Raji (cell line): Measurements from ENCODE around the gene KIF26B.

Experiments
- POLR2A ChIP-seq: IDR thresholded peaks from 2 replicates; pipeline ENCODE4 v1.6.1; 2011; ENCODE audit warnings: low read depth, low read length, control low read depth; ENCODE audit not compliant: insufficient read depth

Gene KIF26B

GRCh38 chr1:245431706-245432105 lies 276.9 kb downstream of the KIF26B start:
- TF ChIP-seq POLR2A: no peak

DNA sequence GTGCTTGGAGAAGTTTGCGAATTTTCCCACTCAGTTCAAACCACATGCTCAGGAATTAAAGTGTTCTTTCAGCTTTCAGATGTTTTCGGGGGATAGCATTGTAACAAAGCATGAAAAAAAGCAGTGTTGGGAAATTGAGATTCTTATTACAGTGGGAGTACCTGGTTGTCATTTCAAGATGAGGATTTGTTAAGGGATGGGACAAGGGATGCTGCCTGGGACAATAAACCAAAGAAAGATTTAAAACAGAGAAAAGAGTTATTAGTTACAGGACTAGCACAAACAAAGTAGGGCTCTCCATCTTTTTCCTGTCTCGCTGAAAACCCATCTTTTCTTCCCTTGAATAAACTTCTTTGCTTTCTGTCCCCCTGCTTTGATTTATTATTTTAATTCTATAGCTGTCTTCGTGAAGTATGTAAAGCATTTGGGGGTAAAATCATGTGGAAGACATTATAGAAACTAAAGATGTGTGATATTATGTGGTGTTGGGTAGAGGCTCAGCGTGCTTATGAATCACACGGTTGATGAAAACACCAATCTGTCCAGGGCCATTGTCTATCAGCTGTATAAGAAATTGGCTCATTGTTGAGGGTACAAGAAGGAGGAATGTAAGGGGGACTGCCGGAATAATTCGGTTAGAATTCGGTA lies 277.6 kb downstream of the KIF26B start:
- TF ChIP-seq POLR2A: no peak

GRCh38 chr1:245433561-245433960 lies 278.8 kb downstream of the KIF26B start:
- no peak for TF ChIP-seq POLR2A

- no peak for TF ChIP-seq POLR2A
Observed at GRCh38 chr1:245434280-245434679, 279.5 kb downstream of the KIF26B start.

- no peak for TF ChIP-seq POLR2A
Observed at GRCh38 chr1:245436407-245436806, 281.6 kb downstream of the KIF26B start.

DNA sequence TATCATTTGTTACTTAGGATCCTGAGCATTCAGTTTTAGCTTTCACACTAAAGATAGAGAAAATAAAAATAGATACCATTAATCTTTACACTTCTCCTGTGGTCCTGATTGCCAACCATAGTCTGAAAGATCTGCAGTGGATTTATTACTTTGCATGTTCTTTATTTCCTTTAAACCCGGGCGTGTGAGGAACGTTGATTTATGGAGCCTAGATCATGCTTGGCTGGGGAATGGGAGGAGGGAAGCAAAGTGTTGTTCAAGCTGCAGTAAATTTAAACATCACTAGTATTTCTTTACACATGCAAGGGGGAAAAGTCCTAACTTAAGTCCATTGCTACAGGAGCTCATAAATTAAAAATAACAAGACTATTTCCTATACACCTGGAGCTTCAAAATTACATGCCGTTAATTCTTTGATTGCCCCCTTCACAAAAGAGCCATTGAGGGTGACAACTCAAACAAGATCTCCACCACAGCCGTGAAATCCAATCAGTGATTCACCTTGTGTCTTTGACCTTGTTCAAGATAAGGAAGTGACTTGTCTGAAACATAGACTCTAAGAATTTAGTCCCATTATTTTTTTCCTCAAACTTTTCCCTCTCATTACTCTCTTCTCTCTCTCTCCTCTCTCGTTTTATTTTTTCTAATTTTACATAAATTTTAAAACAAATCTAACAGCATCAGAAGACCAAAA lies 282.7 kb downstream of the KIF26B start:
- no peak for TF ChIP-seq POLR2A

DNA sequence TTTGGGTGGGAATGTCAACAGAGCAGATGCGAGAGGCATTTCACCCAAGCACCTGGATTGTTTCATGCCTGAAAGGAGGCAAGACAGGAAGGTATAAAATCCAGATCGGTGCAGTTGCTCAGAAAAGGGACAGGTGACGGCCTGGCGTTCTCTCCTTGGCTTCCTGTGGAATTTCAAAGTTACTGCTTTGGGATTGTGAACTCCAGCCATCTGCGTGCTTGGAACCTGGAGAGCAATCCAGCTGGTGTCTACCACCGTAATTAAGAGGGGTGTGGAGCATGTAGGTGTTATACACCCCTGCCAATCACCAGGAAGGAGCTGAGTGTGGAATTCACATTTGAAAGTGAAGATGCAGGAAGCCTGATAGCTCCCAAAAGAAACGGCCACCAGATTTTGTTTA lies 286.1 kb downstream of the KIF26B start:
- TF ChIP-seq POLR2A: no peak

DNA sequence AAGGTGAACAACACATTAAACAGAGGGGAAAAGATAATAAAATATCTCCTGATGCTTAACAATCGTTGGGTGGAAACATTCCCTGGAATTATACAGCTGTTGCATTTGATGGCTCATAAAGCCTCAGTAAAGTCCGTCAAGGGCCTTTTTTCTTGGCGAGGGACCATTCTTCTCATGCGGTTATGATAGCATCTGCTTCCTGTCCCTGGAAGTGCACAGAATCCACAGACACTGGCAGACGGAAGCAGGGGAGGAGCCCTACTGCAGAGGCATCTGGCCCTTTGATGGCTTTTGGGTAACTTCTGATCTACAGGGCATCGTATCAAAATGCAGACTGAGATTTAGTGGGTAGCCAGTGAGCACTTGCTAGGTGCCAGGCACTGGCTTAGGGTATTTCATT lies 286.9 kb downstream of the KIF26B start:
- TF ChIP-seq POLR2A: no peak

- no peak for TF ChIP-seq POLR2A
Observed at GRCh38 chr1:245444147-245444828, 289.5 kb downstream of the KIF26B start.

DNA sequence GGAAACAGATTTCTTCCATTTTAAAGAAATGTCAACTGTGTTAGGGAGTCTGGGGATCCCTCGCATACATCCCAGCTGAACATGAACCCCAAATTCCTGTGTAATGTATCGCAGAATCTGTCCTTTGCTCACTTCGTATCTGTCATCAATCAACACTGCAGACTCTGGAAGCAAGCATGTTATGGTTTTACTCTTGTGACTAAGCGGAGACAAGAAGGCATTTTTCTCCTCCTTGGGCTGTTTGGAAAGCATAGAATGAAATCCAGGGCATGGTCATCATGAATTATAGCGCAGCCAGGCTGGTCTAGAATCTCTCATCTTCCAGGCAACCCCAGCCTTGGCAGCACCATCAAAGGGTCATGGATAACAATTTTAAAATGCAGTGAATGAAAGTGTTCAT lies 290.2 kb downstream of the KIF26B start:
- TF ChIP-seq POLR2A: no peak

DNA sequence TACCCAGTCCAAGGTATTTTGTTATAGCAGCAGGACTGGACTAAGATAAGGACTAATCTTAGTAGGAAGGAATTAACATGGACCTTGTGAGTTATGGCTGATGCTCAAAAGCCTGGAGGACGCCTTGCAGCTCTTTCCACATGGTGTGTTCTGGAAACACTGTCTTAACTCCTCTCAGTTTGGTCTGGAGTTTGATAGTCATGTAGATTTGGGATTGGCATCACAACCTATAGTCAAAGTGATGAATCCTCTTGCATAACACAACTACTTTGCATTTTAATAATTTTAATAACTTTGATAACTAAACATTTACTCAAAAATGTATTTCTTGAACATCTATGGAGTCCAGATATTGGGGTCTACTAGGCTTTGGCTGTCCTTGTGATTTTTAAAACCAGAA lies 293.7 kb downstream of the KIF26B start:
- TF ChIP-seq POLR2A: no peak

DNA sequence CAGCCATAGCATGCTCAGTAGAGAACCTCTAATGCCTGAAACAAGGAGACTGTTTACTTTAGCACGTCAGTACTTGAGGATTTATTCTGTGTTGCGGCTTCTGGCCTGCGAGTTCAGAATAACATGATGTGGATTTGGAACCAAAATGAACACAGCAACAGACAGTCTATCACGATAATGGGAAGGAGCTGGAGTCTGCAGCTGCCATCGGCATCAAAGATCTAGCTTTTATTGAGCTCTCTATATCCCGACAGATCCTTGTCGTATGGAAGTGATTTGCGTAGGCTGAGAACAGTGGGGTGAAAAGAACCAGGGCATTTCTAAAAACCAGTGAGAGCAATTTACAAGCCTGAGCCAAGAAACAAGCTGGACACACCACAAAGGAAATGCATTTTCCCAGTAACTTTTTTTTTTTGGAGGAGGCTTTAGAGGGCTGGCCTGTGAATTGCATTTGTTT lies 294.2 kb downstream of the KIF26B start:
- no peak for TF ChIP-seq POLR2A

DNA sequence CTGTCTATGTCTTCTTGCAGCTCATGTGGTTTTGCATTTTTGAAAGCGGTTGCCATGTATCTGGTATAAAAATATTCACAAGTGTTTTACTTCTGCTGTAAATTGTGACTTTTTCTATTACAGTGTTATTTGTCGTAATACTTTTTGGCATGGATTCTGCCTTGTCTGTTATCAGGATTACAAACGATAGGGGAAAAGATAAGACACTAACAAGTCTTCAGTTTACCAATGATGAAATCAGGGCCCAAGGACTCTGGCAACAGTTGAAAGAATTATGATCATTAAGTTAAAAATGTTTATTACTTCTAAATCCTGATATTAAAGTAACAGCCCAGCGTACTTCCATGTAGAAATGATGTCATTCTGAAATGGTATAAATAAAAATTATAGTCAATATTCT lies 298.8 kb downstream of the KIF26B start:
- no peak for TF ChIP-seq POLR2A

DNA sequence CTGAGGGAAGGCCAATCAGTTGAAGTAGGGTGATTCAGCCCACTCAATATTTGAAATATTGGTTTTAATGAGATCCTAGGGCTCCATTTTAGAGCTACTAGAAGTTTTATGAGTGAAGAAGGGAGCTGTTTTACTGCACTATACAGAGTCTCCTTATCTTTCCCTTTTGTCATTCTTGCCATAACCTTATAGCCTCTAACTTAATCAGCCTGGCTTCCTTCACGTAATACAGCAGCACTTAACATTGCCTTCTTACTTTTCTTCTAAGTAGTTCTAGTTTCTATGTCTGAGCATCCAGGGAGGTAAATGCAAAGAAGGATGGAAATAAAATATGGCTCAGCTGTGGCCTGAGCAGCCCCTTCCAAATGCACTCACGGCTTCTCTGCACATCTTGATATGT lies 299.3 kb downstream of the KIF26B start:
- TF ChIP-seq POLR2A: no peak

DNA sequence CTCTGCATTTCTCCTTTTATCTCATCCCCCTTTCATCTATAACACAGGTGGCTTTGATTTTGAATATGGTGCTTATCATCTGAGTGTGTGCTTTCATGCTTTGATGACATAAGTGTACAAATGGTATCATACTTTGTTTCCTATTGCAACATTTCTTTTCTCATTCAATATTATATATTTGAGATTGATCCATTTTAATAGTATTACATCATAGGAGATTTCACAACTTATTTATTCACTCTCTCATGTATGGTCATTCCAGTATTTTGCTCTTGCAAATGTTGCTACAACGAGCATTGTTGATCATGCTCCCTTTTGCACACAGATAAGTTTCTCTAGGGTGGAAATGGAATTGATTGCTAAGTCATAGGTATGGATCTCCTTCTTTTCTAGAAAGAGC lies 302.8 kb downstream of the KIF26B start:
- TF ChIP-seq POLR2A: no peak

- no peak for TF ChIP-seq POLR2A
Observed at GRCh38 chr1:245458234-245458633, 303.4 kb downstream of the KIF26B start.
